ENCODE data around the gene OAF. TPM values are rescaled to one million over a fixed set of nuclear protein-coding genes. Genes with fewer than 3 reads are reported as not detected.
A peak's percentile ranks its signal among the peaks of the same experiment; 100 is the strongest.

OAF gene
- total RNA-seq, 4 donors from 2014 or later = 74.7 to 192 (median 124) TPM

DNA sequence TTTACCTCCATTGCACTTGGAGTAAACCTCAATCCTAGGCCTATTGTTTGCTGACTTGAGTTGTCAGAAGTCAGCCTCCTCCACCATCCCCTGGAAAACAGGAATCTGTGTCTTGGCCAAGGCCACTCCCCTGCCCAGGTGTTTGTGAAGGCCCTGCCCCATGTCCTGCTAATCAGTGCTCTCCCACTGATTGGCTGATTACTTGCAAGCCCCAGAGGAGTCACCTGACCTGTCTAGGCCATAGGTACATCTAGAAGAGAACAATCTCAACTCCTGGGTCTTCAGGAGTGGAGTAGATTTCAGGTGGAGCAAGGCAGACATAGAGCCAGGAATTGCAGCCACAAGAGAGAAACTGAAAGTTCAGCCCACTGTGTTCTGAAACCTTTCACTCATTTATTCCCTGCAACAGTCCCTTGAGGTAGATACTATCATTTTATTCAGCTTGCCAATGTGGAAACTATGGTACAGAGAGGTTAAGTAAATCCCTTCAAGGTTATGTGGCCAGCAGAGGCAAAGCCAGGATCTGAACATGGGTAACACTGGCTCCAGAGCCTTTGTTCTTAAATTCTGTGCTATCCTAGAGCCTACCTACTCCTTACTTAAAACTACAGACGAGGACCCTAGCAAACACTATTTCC is 10.4 kb downstream of the OAF start:
- no peak for DNase-seq (ENCODE audit: low spot score in 2 of 2)
- Histone ChIP-seq H3K9me3 (no peaks in the 10 kb centered on the region), H3K27ac (peak overlapping the region; percentile 63 to 92 (median 82)), H3K4me3 (no peak overlapping the region), H3K36me3 (peaks cover 0 to 1% (median 0%) of the 10 kb centered on the region in 3 donors), H3K4me1 (peaks cover 0 to 100% (median 73%) of the 10 kb centered on the region in 4 donors), H3K27me3 (no peaks in the 10 kb centered on the region)
- TF ChIP-seq, protein P1, sequence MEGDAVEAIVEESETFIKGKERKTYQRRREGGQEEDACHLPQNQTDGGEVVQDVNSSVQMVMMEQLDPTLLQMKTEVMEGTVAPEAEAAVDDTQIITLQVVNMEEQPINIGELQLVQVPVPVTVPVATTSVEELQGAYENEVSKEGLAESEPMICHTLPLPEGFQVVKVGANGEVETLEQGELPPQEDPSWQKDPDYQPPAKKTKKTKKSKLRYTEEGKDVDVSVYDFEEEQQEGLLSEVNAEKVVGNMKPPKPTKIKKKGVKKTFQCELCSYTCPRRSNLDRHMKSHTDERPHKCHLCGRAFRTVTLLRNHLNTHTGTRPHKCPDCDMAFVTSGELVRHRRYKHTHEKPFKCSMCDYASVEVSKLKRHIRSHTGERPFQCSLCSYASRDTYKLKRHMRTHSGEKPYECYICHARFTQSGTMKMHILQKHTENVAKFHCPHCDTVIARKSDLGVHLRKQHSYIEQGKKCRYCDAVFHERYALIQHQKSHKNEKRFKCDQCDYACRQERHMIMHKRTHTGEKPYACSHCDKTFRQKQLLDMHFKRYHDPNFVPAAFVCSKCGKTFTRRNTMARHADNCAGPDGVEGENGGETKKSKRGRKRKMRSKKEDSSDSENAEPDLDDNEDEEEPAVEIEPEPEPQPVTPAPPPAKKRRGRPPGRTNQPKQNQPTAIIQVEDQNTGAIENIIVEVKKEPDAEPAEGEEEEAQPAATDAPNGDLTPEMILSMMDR (IDR thresholded peaks at IDR 0.05) = no peak
- peak in 1 of 2 donors; percentile 10 for TF ChIP-seq EP300 (IDR thresholded peaks at IDR 0.05)
- 69 to 71% methylated on average over 1 of the region's 1 CpG for WGBS, 2 donors

GRCh38 chr11:120222916-120223315 is 12.1 kb downstream of the OAF start:
- 76 to 77% methylated on average over 8 of the region's 8 CpGs for WGBS, 2 donors
- peak overlapping the region in 3 of 4 donors; percentile 44 to 92 (median 91) for H3K27ac ChIP-seq
- H3K4me1 ChIP-seq = peaks cover 0 to 100% (median 62%) of the 10 kb centered on the region in 4 donors

GRCh38 chr11:120223793-120224192 is 13.0 kb downstream of the OAF start:
- H3K27ac ChIP-seq = peak overlapping the region; percentile 48 to 92 (median 83)

More at GRCh38 chr11:120222916-120223315, 12.1 kb downstream of the OAF start:
- TF ChIP-seq POLR2A (IDR thresholded peaks at IDR 0.05) = no peak
- TF ChIP-seq EP300 (IDR thresholded peaks at IDR 0.05) = no peak
- TF ChIP-seq, protein P1 (IDR thresholded peaks at IDR 0.05) = no peak
- Histone ChIP-seq H3K9me3 (no peaks in the 10 kb centered on the region), H3K36me3 (peaks cover 0 to 18% (median 0%) of the 10 kb centered on the region in 3 donors), H3K4me3 (no peak overlapping the region), H3K27me3 (no peaks in the 10 kb centered on the region)
- no peak for DNase-seq (ENCODE audit: low spot score in 2 of 2)

DNA sequence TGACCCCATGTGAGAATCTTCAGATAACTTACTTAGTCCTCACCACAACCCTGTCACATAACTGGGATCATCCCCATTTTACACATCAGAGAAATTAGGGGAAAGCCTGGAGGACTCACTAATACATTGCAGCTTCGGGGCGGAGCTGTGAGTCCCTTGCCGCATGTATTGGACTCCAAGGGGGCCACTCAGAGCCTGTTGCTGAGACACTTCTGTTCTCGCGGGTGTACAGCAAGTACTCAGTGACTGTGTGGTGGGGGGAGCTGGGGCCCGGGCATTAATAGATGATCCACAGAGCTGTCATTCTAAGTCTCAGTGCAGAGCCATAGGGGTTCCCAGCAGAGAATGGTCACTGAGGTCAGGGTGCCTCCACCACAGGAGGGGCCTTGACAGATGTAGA is 13.5 kb downstream of the OAF start:
- TF ChIP-seq POLR2A (IDR thresholded peaks at IDR 0.05) = no peak
- no peak for TF ChIP-seq EP300 (IDR thresholded peaks at IDR 0.05)
- TF ChIP-seq, protein P1 (IDR thresholded peaks at IDR 0.05) = no peak
- H3K4me1 ChIP-seq = peaks cover 0 to 94% (median 47%) of the 10 kb centered on the region in 4 donors
- WGBS, 2 donors = 57 to 62% methylated on average over 6 of the region's 6 CpGs
- H3K27ac ChIP-seq = peak overlapping the region; percentile 75 to 92 (median 89)
- no peak for DNase-seq (ENCODE audit: low spot score in 2 of 2)
- peaks cover 0 to 32% (median 0%) of the 10 kb centered on the region in 3 donors for H3K36me3 ChIP-seq
- H3K9me3 ChIP-seq = no peaks in the 10 kb centered on the region
- no peaks in the 10 kb centered on the region for H3K27me3 ChIP-seq
- H3K4me3 ChIP-seq = no peak overlapping the region

More at GRCh38 chr11:120223793-120224192, 13.0 kb downstream of the OAF start:
- peaks cover 0 to 95% (median 53%) of the 10 kb centered on the region in 4 donors for H3K4me1 ChIP-seq
- TF ChIP-seq POLR2A (IDR thresholded peaks at IDR 0.05) (no peak), EP300 (IDR thresholded peaks at IDR 0.05) (no peak)
- TF ChIP-seq, protein P1 (IDR thresholded peaks at IDR 0.05) = no peak
- peaks cover 0 to 26% (median 0%) of the 10 kb centered on the region in 3 donors for H3K36me3 ChIP-seq
- no peaks in the 10 kb centered on the region for H3K27me3 ChIP-seq
- H3K4me3 ChIP-seq = no peak overlapping the region
- no peaks in the 10 kb centered on the region for H3K9me3 ChIP-seq
- no peak for DNase-seq (ENCODE audit: low spot score in 2 of 2)
- 38 to 42% methylated on average over 1 of the region's 1 CpG for WGBS, 2 donors
